ENCODE data around the gene YKT6.

- TF ChIP-seq RAD21 (IDR thresholded peaks at IDR 0.05 in 1 of 2, conservative IDR thresholded peaks at IDR 0.05 in 1 of 2; ENCODE audit: low read depth in 2 of 2, low read length in 2 of 2): no peak
- no peak for TF ChIP-seq FOSL1 (IDR thresholded peaks at IDR 0.05; ENCODE audit: insufficient read depth, low read depth, low read length)
- TF ChIP-seq CTCF (IDR thresholded peaks at IDR 0.05; ENCODE audit: control extremely low read depth in 1 of 3, insufficient read depth in 1 of 3, low read depth in 1 of 3, low read length in 3 of 3): no peak
- no peak for TF ChIP-seq BRCA1 (IDR thresholded peaks at IDR 0.05; ENCODE audit: low read depth, low read length)
- TF ChIP-seq KDM1A (IDR thresholded peaks at IDR 0.05; ENCODE audit: borderline replicate concordance, low read length): no peak
- no peak for TF ChIP-seq TAF1 (IDR thresholded peaks at IDR 0.05; ENCODE audit: low read depth, low read length)
- no peak for TF ChIP-seq USF2 (IDR thresholded peaks at IDR 0.05; ENCODE audit: low read length)
- no peak for TF ChIP-seq POLR2AphosphoS5 (IDR thresholded peaks at IDR 0.05; ENCODE audit: low read depth, low read length)
- TF ChIP-seq ZNF274 (IDR thresholded peaks at IDR 0.05; ENCODE audit: borderline replicate concordance, extremely low read depth, low read length): no peak
- no peak for TF ChIP-seq EP300 (IDR thresholded peaks at IDR 0.05; ENCODE audit: borderline replicate concordance in 1 of 2, low read depth in 2 of 2, low read length in 2 of 2)
- TF ChIP-seq EZH2 (IDR thresholded peaks at IDR 0.05; ENCODE audit: low read depth, low read length, severe bottlenecking): no peak
These were observed 39.4 kb upstream of the YKT6 start for GRCh38 chr7:44161371-44161770.

Measured in H1 (cell line).